GM12878 (cell line): ENCODE measurements around the gene CD63. TPM values are rescaled to one million over a fixed set of nuclear protein-coding genes. Genes with fewer than 3 reads are reported as not detected.

Experiments used
- ATAC-seq: fragments of 200-7000 bp; cut with Tn5 transposase; 3 replicates; pipeline ENCODE4 v1.9.1; 2020; ENCODE audit warnings: mild to moderate bottlenecking, moderate library complexity
- BruUV-seq: library from RNA; stranded (reverse); fragments of 400-500 nt; replicated peaks from 2 replicates; lab custom pipeline; 2021; lab: Mats Ljungman, UMichigan
- CTCF ChIA-PET: fragments of 300-600 bp; sonication (Branson Sonifier 250); formaldehyde crosslinking; extraction: SDS; loops from one replicate; lab custom pipeline; 2021; ENCODE audit warnings: inconsistent platforms; lab: Yijun Ruan, JAX
- POLR2A ChIA-PET: fragments of 350-600 bp; formaldehyde crosslinking; extraction: SDS; loops from one replicate; lab custom pipeline; 2021; ENCODE audit warnings: inconsistent platforms; lab: Charles Lee
- RAD21 ChIA-PET: fragments of 300-600 bp; sonication (Branson Sonifier 250); formaldehyde crosslinking; loops from one replicate; lab custom pipeline; 2023; ENCODE audit warnings: antibody characterized with exemption; ENCODE audit not compliant: unreplicated experiment; lab: Charles Lee
- SMC1A ChIA-PET: fragments of 300-600 bp; sonication (Branson Sonifier 250); formaldehyde crosslinking; loops from one replicate; lab custom pipeline; 2023; ENCODE audit not compliant: unreplicated experiment, uncharacterized antibody; lab: Charles Lee
- DNase-seq: peaks from one replicate; pipeline ENCODE4 v3.0.0-alpha.2; 2011; ENCODE audit warnings: low read depth, low spot score
- FAIRE-seq: peaks from 3 replicates; lab custom pipeline; 2011; peaks lifted over from hg19 to GRCh38; lab: Jason Lieb, UNC
- H2AFZ ChIP-seq: 2 replicates; pipeline ENCODE4 v1.6.0; 2011; ENCODE audit warnings: low read depth, low read length, control low read depth; ENCODE audit not compliant: control insufficient read depth
- H3K27ac ChIP-seq: 2 replicates; pipeline ENCODE4 v1.5.1; 2011; ENCODE audit warnings: control low read depth; ENCODE audit not compliant: control insufficient read depth, insufficient read depth
- H3K27me3 ChIP-seq, 2 experiments: replicated peaks in 1 of 2; 2 replicates each; pipeline versions ENCODE4 v1.6.0 to v1.6.1; 2011; ENCODE audit warnings: low read length in 1 of 2; ENCODE audit not compliant: control insufficient read depth in 2 of 2, insufficient read depth in 2 of 2
- H3K36me3 ChIP-seq, 2 experiments: 2 replicates each; pipeline ENCODE4 v1.5.1; 2011; ENCODE audit warnings: low read length in 1 of 2; ENCODE audit not compliant: control insufficient read depth in 2 of 2, insufficient read depth in 2 of 2
- H3K4me1 ChIP-seq: 2 replicates; pipeline ENCODE4 v1.6.1; 2011; ENCODE audit warnings: mild to moderate bottlenecking, low read length, moderate library complexity, mixed read lengths; ENCODE audit not compliant: control insufficient read depth, insufficient read depth
- H3K4me2 ChIP-seq: 2 replicates; pipeline ENCODE4 v1.6.0; 2011; ENCODE audit warnings: control low read depth; ENCODE audit not compliant: control insufficient read depth, insufficient read depth
- H3K4me3 ChIP-seq: fragments of 200-600 bp; sonication (generic); 2 replicates; pipeline ENCODE4 v1.5.1; 2016
- H3K79me2 ChIP-seq: 2 replicates; pipeline ENCODE4 v1.6.0; 2011; ENCODE audit warnings: low read length; ENCODE audit not compliant: control insufficient read depth, insufficient read depth
- H3K9ac ChIP-seq: 2 replicates; pipeline ENCODE4 v1.8.0; 2011; ENCODE audit warnings: low read length, control low read depth, mixed read lengths; ENCODE audit not compliant: control insufficient read depth, insufficient read depth
- H3K9me3 ChIP-seq: replicated peaks from 3 replicates; pipeline ENCODE4 v1.5.1; 2011; ENCODE audit warnings: mild to moderate bottlenecking, low read length; ENCODE audit not compliant: control insufficient read depth, insufficient read depth
- H4K20me1 ChIP-seq: 2 replicates; pipeline ENCODE4 v1.6.0; 2011; ENCODE audit not compliant: control insufficient read depth, insufficient read depth
- BCL11A ChIP-seq: IDR thresholded peaks from 2 replicates; pipeline ENCODE4 v1.6.1; 2011; ENCODE audit warnings: low read depth, low read length
- BCL3 ChIP-seq: IDR thresholded peaks from 2 replicates; pipeline ENCODE4 v1.6.1; 2011; ENCODE audit warnings: borderline replicate concordance, low read depth, mild to moderate bottlenecking, moderate library complexity, low read length; ENCODE audit not compliant: insufficient read depth, poor library complexity, severe bottlenecking
- E4F1 ChIP-seq: fragments of 450-650 bp; IDR thresholded peaks from 2 replicates; pipeline ENCODE4 v1.6.1; 2018; ENCODE audit warnings: borderline replicate concordance, mild to moderate bottlenecking; ENCODE audit not compliant: partially characterized antibody
- FOXM1 ChIP-seq: IDR thresholded peaks from 2 replicates; pipeline ENCODE4 v1.6.1; 2012; ENCODE audit warnings: low read depth, mild to moderate bottlenecking, inconsistent platforms, low read length, moderate library complexity
- IRF3 ChIP-seq: fragments of 450-650 bp; IDR thresholded peaks from 2 replicates; pipeline ENCODE4 v1.6.1; 2014; ENCODE audit warnings: mild to moderate bottlenecking
- KLF5 ChIP-seq: fragments of 450-650 bp; IDR thresholded peaks from 2 replicates; pipeline ENCODE4 v1.6.1; 2014; ENCODE audit warnings: mild to moderate bottlenecking; ENCODE audit not compliant: partially characterized antibody
- NR2C1 ChIP-seq: fragments of 450-650 bp; IDR thresholded peaks from 2 replicates; pipeline ENCODE4 v1.6.1; 2017; ENCODE audit warnings: antibody characterized with exemption, mild to moderate bottlenecking, moderate library complexity
- NR2C2 ChIP-seq: IDR thresholded peaks from 2 replicates; pipeline ENCODE4 v1.6.1; 2011; ENCODE audit warnings: borderline replicate concordance, low read depth; ENCODE audit not compliant: control insufficient read depth, insufficient read length
- NR2F1 ChIP-seq: fragments of 450-650 bp; conservative IDR thresholded peaks from 2 replicates; pipeline ENCODE4 v1.6.1; 2017; ENCODE audit warnings: mild to moderate bottlenecking
- SIN3A ChIP-seq: IDR thresholded peaks from 2 replicates; pipeline ENCODE4 v1.6.1; 2012; ENCODE audit warnings: low read depth, low read length, improper control_type of control experiment
- SPI1 ChIP-seq: IDR thresholded peaks from 2 replicates; pipeline ENCODE4 v1.6.1; 2011; ENCODE audit warnings: low read depth, mild to moderate bottlenecking, low read length, moderate library complexity, borderline replicate concordance; ENCODE audit not compliant: insufficient read depth
- SREBF1 ChIP-seq: IDR thresholded peaks from 2 replicates; pipeline ENCODE4 v1.6.1; 2012; ENCODE audit warnings: mild to moderate bottlenecking, low read length
- ZNF384 ChIP-seq: IDR thresholded peaks from 2 replicates; pipeline ENCODE4 v1.6.1; 2012; ENCODE audit warnings: low read depth, mild to moderate bottlenecking, low read length, improper control_type of control experiment, borderline replicate concordance
- WGBS: methylation state at CpG from one replicate; pipeline ENCODE4 v1.1.6; 2016; ENCODE audit warnings: low lambda C conversion rate; ENCODE audit not compliant: insufficient replicate concordance, insufficient coverage; ENCODE audit errors: missing lambda C conversion rate; 5-methylcytosine and 5-hydroxymethylcytosine counted together
- in situ Hi-C: fragments of 300-500 bp; cut with MboI; formaldehyde crosslinking; loops from 9 replicates; pipeline ENCODE4 v1.14.3; 2018; ENCODE audit warnings: mixed read lengths
- intact Hi-C: fragments of 100-400 bp; cut with micrococcal nuclease; formaldehyde crosslinking; loops from one replicate; pipeline ENCODE4 v1.14.2; 2022; ENCODE audit not compliant: unreplicated experiment
- polyA plus RNA-seq, 11 experiments: library from polyadenylated mRNA; depleted of rRNA in 4 of 11; unstranded in 6 of 11; stranded (reverse) in 5 of 11; fragments of >200 nt; fragmentation: Nextera tagmentation in 4 of 11; fragmentation: Illumina TruSeq in 1 of 11; extraction: Ambion mirVana in 4 of 11; extraction: Trizol in 1 of 11; gene quantifications; 1 replicate in 1 of 11; 2 replicates in 10 of 11; pipeline versions ENCODE4 v1.2.1 to v1.2.3, GENCODE V29; 2011 to 2016; ENCODE audit warnings: inconsistent platforms in 2 of 11, missing spikeins in 2 of 11, low read depth in 1 of 11
- total RNA-seq, 4 experiments: library from RNA; depleted of rRNA in 3 of 4; stranded (reverse); fragments of >200 nt in 3 of 4; fragmentation: Illumina TruSeq in 1 of 4; extraction: Trizol in 1 of 4; gene quantifications; 2 replicates each; pipeline versions ENCODE4 v1.2.1 to v1.2.3, GENCODE V29; 2013 to 2021
- TF ChIP-seq, protein P1 (sequence below): IDR thresholded peaks from 2 replicates; pipeline ENCODE4 v1.6.1; 2012; ENCODE audit warnings: low read depth, low read length, improper control_type of control experiment
- TF ChIP-seq, protein P2 (sequence below): fragments of 450-650 bp; IDR thresholded peaks from 2 replicates; pipeline ENCODE4 v1.6.1; 2017; ENCODE audit warnings: mild to moderate bottlenecking

CD63 gene
- total and polyA plus RNA-seq, 10 of the 15 experiments (the other 5 are each of a cell fraction or from before 2014, with no cell fraction given) = 147 to 220 (median 183) TPM

DNA sequence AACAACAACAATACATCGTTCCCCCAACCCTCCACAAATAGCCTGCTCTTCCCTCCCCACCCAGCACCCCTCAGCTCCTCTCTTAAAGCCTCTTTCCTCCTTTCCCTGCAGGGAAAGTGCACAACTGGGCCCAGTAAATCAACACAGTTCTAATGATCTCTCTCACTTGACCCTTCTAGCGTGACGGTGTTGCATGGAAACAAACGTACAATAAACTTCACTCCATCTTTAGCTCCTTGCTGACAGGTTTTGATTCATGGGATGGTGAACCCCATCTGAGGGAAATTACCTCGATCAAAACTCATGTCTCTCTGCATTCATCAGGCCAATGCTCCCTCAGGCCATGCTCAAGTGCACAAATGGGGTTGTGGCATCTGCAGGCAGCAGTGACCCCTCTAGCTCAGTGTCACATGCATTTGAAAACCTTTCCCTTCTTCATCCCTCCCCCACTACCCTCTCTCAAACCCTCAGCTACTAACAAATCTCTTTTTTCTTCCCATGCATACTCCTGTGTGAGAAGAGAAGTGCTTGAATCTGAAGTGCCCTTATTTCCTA lies 37.0 kb upstream of the CD63 start:
- CTCF ChIA-PET = interaction anchor here (1.2 kb wide), 1 partner anchor 10 kb away, joined by 3 read pairs; no protein-coding TSS in a partner anchor
- no peaks in the 10 kb centered on the region for H3K4me1 ChIP-seq
- no peaks in the 10 kb centered on the region for H3K27me3 ChIP-seq
- H3K4me2 ChIP-seq = no peak overlapping the region
- peaks cover 0 to 8% of the 10 kb centered on the region in 2 experiments; a peak in 3 of 4 replicates for H3K36me3 ChIP-seq
- no peak overlapping the region for H3K4me3 ChIP-seq
- FAIRE-seq (no peak), ATAC-seq (no peak), DNase-seq (no peak)
- H3K79me2 ChIP-seq = no peaks in the 10 kb centered on the region; the same call in 1 of the 2 replicates
- 97% methylated on average over 5 of the region's 5 CpGs for WGBS
- RAD21 ChIA-PET = interaction anchor here (0.7 kb wide), 1 partner anchor 21 kb away, joined by 3 read pairs; no protein-coding TSS in a partner anchor
- BruUV-seq = TSS peak; percentile 9
- no peaks in the 10 kb centered on the region for H3K9me3 ChIP-seq
- POLR2A ChIA-PET = no interaction called here
- no peak overlapping the region for H2AFZ ChIP-seq
- SMC1A ChIA-PET = interaction anchor here (0.6 to 2.2 kb wide), 2 partner anchors 14 to 65 kb away, joined by 3 to 6 read pairs; no protein-coding TSS in a partner anchor
- intact Hi-C loops = no loop called here
- no peak overlapping the region for H3K27ac ChIP-seq
- in situ Hi-C loops = no loop called here
- no peak overlapping the region for H3K9ac ChIP-seq
- H4K20me1 ChIP-seq = no peaks in the 10 kb centered on the region
- TF ChIP-seq NR2C2 (no peak), NR2F1 (no peak), ZNF384 (no peak), E4F1 (no peak), SIN3A (no peak), SPI1 (no peak), SREBF1 (no peak), NR2C1 (no peak), BCL3 (no peak), IRF3 (no peak), BCL11A (no peak), KLF5 (no peak), FOXM1 (no peak)
- TF ChIP-seq, protein P1, sequence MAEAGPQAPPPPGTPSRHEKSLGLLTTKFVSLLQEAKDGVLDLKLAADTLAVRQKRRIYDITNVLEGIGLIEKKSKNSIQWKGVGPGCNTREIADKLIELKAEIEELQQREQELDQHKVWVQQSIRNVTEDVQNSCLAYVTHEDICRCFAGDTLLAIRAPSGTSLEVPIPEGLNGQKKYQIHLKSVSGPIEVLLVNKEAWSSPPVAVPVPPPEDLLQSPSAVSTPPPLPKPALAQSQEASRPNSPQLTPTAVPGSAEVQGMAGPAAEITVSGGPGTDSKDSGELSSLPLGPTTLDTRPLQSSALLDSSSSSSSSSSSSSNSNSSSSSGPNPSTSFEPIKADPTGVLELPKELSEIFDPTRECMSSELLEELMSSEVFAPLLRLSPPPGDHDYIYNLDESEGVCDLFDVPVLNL = no peak
- TF ChIP-seq, protein P2, sequence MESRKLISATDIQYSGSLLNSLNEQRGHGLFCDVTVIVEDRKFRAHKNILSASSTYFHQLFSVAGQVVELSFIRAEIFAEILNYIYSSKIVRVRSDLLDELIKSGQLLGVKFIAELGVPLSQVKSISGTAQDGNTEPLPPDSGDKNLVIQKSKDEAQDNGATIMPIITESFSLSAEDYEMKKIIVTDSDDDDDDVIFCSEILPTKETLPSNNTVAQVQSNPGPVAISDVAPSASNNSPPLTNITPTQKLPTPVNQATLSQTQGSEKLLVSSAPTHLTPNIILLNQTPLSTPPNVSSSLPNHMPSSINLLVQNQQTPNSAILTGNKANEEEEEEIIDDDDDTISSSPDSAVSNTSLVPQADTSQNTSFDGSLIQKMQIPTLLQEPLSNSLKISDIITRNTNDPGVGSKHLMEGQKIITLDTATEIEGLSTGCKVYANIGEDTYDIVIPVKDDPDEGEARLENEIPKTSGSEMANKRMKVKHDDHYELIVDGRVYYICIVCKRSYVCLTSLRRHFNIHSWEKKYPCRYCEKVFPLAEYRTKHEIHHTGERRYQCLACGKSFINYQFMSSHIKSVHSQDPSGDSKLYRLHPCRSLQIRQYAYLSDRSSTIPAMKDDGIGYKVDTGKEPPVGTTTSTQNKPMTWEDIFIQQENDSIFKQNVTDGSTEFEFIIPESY = no peak
